Activated T-helper 1 cell treated with Interleukin-2 at 50 U/mL for 16 hours (primary cell): ENCODE results near the gene RAX2.

ENCODE experiments used
- DNase-seq: peaks from one replicate; pipeline ENCODE4 v3.0.0-alpha.2; 2020; ENCODE audit warnings: low read depth

Gene RAX2

GRCh38 chr19:3801412-3802096, 29.5 kb upstream of the RAX2 start:
- DNase-seq = peak; percentile 22

GRCh38 chr19:3800996-3801395, 29.0 kb upstream of the RAX2 start:
- DNase-seq = no peak

GRCh38 chr19:3798137-3798536, 26.1 kb upstream of the RAX2 start:
- DNase-seq = no peak

- DNase-seq = no peak
Observed at GRCh38 chr19:3796358-3796757, 24.3 kb upstream of the RAX2 start.

- no peak for DNase-seq
Observed at GRCh38 chr19:3793799-3794198, 21.8 kb upstream of the RAX2 start.

GRCh38 chr19:3792114-3792513, 20.1 kb upstream of the RAX2 start:
- no peak for DNase-seq

GRCh38 chr19:3790941-3791340, 18.9 kb upstream of the RAX2 start:
- no peak for DNase-seq

- no peak for DNase-seq
Observed at GRCh38 chr19:3790209-3790734, 18.2 kb upstream of the RAX2 start.

GRCh38 chr19:3788996-3789778, 17.2 kb upstream of the RAX2 start:
- DNase-seq = no peak

- DNase-seq = no peak
Observed at GRCh38 chr19:3785938-3786824, 14.2 kb upstream of the RAX2 start, which contains the start of gene MATK. Gene MATK, minus strand, starts transcription at chr19:3786381. Its CDS starts 1,246 bp downstream, at chr19:3785135.

GRCh38 chr19:3785451-3785937, 13.5 kb upstream of the RAX2 start:
- no peak for DNase-seq

GRCh38 chr19:3784607-3785450, 12.8 kb upstream of the RAX2 start:
- no peak for DNase-seq

- DNase-seq = no peak
Observed at GRCh38 chr19:3783660-3784584, 11.9 kb upstream of the RAX2 start.

GRCh38 chr19:3782903-3783302, 10.9 kb upstream of the RAX2 start:
- no peak for DNase-seq

GRCh38 chr19:3782330-3782729, 10.3 kb upstream of the RAX2 start:
- DNase-seq = no peak

- DNase-seq = no peak
Observed at GRCh38 chr19:3781603-3782002, 9.6 kb upstream of the RAX2 start.

GRCh38 chr19:3780786-3781304, 8.8 kb upstream of the RAX2 start:
- DNase-seq = no peak

- DNase-seq = no peak
Observed at GRCh38 chr19:3778899-3779723, 7.1 kb upstream of the RAX2 start.
